A172 (cell line): Measurements from ENCODE around the gene SPIN1. TPM values are rescaled to one million over a fixed set of nuclear protein-coding genes. Genes with fewer than 3 reads are reported as not detected.

Source experiments
- DNase-seq: peaks from one replicate; pipeline ENCODE4 v3.0.0-alpha.2; 2015; ENCODE audit warnings: low spot score
- total RNA-seq: library from RNA; depleted of rRNA; stranded (reverse); fragments of >200 nt; shearing (Covaris generic); gene quantifications from 2 replicates; pipeline ENCODE4 v1.2.3, GENCODE V29; 2014

The SPIN1 gene
- total RNA-seq, 1 experiment from 2014 or later, result 246 TPM

DNA sequence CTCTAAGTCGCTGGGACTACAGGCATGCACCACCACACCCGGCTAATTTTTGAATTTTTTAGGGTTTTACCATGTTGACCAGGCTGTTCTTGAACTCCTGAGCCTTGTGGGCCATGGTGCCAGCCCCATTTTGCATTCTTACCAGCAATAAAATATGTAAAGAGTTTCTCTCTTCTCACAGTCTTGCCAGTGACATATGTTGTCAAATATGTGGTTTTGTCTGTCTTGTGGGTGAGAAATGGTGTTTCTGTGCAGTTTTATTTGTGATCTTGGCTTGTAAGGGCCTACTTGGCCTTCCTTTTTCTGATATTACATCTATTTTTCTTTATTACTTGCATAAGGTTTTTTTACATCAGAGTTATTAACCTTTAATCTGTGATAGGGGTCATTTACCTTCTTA lies 47.1 kb downstream of the SPIN1 start:
- DNase-seq, result no peak

- DNase-seq, result no peak
Observed at GRCh38 chr9:88436379-88436778, 48.1 kb downstream of the SPIN1 start.

GRCh38 chr9:88437210-88438146 lies 49.2 kb downstream of the SPIN1 start:
- no peak for DNase-seq

- no peak for DNase-seq
Observed at GRCh38 chr9:88438811-88439210, 50.6 kb downstream of the SPIN1 start.

DNA sequence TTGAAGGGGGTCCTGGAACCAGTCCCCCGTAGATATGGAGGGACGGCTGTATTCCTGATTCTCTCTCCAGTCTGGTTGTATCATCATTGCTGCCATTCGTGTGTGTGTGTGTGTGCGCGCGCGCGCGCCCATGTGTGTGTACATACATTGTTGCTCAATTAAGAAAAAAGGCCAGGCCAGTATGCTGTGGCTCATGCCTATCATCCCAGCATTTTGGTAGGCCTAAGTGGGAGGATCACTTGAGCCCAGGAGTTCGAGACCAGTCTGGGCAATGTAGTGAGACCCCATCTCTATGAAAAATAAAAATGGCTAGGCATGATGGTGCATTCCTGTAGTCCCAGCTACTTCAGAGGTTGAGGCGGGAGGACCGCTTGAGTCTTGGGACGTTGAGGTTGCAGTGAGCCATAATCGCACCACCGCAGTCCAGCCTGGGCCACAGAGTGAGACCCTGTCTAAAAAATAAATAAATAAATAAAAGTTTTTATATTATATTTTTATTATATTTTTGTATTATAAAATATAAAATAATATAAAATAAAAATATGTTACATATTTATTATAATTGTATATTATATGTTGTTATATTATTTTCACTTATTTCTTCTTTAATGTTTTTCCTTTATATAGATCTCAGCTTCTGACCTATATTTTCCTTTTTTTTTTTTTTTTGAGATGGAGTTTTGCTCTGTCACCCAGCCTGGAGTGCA lies 53.2 kb downstream of the SPIN1 start:
- no peak for DNase-seq

- DNase-seq, result no peak
Observed at GRCh38 chr9:88443480-88444113, 55.4 kb downstream of the SPIN1 start.

GRCh38 chr9:88446728-88447127 lies 58.5 kb downstream of the SPIN1 start:
- DNase-seq, result no peak

GRCh38 chr9:88447431-88447830 lies 59.2 kb downstream of the SPIN1 start:
- DNase-seq, result no peak

GRCh38 chr9:88451160-88451559 lies 62.9 kb downstream of the SPIN1 start:
- no peak for DNase-seq

DNA sequence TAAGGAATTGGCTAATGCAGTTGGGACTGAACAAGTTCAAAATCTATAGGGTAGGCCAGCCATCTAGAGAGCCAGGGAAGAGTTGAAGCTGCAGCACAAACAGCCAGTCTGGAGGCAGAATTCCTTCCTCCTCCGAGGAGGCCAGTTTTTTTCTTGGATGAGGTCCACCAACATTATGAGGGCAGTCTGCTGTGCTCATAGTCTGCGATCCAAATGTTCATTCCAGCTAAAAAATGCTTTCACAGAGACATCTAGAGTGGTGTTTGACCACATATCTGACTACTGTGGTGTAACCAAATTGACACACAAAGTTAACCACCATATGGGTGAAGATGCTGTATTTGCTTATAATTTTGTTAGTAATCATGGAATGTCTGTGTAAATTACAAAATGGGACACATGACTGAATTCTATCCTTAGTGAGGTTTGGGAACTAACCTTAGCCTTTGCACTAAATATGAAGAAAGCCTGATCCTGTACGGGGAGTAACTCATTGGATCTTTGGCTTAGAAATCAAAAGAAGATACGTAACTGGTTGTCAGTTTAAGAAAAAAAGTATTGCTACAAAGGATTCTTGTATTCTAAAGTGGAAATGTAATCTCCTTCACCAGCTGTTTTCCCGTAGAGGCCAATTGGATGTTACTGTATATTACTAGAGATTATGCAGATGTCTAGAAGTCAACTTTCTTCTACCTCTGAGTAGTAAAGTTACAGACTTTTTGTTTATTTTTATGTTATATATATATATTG lies 70.6 kb downstream of the SPIN1 start:
- no peak for DNase-seq

DNA sequence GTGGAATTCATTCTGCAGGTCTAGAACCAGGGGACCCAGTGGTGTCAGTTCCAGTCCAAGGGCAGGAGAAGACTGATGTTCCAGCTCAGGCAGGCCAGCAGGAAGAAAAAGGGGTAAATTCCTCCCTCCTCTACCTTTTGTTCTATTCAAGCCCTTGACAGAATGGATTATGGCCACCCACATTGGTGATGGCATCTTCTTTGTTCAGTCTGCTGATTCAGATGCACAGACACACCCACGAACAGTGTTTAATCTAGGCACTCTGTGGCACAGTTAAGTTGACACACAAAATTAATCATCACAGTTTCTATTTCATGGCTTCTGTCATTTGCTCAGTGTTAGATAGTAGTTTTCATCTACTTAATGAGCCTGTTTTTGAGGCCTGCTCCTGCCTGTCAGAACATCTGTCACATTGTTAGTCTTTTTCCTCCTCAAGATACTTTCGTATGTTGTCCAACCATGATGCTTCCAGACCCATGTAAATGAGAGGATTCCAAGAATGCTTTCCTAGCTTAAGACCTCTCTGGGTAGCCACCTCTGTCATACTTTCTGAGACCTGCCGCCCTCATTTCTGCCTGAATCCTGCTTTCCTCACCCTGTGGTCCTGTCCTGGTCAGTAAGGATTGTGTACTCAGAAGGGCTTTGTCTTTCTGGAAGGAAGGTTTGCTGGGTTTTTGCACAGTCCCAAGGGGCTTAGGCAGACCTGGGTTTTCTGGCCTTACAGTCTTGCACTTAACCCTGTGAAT lies 72.5 kb downstream of the SPIN1 start:
- no peak for DNase-seq

DNA sequence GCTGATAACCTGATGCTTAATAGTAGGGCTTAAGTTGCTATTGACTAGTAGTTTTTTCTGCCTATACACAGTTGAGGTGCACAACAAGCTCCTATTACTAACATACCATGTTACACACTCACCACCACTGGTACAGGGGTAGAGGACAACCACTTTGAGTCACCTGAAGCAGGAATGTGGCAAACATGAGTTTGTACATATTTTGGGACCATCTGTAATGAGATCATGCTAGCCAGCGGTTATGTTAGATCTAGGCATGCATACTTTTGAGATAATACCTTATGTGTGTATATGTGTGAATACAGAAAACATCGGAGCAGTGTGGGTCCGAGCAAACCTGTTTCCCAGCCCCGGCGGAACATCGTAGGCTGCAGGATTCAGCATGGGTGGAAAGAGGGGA lies 73.9 kb downstream of the SPIN1 start:
- no peak for DNase-seq

- no peak for DNase-seq
Observed at GRCh38 chr9:88464851-88465250, 76.6 kb downstream of the SPIN1 start.

DNA sequence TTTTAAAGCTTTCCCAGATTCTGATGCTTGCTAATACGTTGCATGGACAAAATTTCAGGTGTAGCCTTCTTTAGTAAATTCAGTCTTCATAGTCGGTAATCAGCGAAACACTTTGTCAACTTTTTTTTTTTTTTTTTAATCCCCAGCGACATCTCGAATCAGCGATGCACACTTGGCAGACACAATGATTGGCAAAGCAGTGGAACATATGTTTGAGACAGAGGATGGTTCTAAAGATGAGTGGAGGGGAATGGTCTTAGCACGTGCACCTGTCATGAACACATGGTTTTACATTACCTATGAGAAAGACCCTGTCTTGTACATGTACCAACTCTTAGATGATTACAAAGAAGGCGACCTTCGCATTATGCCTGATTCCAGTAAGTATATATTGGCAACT lies 80.0 kb downstream of the SPIN1 start:
- DNase-seq, result no peak

DNA sequence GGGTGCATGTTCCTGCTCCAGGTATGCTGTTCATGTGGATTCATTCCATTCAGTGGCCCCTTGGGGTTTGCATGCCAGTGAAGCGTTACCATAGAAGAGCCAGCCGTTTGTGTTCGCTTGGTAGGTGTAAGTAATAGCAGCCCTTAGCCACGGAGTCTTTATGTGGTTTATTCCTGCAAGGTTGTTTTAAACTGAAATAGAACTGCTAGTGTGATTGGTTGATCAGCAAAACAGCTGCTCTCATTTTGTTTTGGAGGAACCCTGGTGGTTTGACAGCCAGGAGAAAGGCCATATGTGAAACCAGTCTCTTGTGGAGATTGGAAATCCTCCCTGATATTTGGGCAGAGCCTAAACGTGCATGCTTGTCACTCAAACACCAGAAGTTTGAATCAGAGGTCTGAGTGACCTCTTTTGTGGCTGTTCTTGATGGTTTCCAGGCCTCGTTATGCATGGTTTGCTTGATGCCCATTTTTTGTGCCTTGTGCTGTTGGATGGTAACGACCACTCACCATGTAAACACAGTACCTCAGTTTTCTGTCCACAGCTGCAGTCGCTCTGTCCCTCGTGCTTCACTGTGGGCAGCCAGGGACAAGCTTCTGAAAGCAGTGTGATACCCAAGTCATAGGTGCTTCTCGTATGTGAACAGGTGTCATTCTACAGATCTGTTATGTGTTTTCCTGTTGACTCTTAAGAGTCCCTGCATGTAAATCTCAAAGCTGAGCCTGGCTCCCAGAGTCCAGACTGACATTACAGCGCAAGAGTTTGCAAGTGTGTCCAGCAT lies 88.4 kb downstream of the SPIN1 start:
- DNase-seq, result peak; percentile 35

- DNase-seq, result peak; percentile 99
Observed at GRCh38 chr9:88477300-88477751, 89.1 kb downstream of the SPIN1 start.

DNA sequence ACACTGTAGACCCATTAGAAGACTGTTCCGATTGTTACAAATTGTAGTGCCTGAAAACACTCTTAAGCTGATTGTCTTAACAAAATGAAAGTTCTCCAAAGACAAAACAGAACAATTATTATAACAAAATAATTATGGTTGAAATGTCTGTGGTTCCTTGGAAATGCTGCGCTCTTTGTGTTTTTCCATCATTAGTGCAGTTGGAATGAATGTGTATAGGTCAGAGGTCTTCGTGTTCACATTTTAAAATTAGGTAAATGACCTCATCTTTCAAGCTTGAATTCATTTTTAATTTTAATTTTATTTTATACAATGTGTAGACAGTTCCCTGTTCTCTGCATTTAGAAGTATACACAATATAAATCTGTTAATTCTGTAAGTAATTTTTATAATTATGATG lies 90.0 kb downstream of the SPIN1 start:
- DNase-seq, result peak; percentile 17

GRCh38 chr9:88481933-88482332 lies 93.7 kb downstream of the SPIN1 start:
- no peak for DNase-seq

DNA sequence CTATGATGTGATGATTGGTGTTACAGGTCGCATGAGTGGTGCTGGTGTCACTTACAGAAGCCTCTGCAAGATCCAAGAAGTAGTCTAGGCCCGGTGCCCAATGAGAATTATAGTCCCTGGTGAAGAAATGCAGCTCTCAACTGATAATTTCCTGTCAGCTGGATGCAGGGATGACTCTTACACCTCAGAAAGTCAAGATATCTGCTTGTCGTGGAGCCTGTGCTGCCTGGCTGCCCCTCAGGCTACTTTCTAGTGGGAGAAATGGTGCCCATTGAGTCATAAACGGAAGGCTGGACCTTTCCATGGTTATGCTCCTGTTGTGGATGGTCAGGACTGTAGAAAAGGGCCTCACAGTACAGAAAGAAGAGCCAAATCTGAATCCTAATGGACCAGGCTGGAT lies 99.9 kb downstream of the SPIN1 start:
- DNase-seq, result no peak
